ENCODE measurements around the gene TENM4.

Gene TENM4

GRCh38 chr11:79101656-79102055 lies 339.2 kb downstream of the TENM4 start:
- DNase-seq, result no peak

DNA sequence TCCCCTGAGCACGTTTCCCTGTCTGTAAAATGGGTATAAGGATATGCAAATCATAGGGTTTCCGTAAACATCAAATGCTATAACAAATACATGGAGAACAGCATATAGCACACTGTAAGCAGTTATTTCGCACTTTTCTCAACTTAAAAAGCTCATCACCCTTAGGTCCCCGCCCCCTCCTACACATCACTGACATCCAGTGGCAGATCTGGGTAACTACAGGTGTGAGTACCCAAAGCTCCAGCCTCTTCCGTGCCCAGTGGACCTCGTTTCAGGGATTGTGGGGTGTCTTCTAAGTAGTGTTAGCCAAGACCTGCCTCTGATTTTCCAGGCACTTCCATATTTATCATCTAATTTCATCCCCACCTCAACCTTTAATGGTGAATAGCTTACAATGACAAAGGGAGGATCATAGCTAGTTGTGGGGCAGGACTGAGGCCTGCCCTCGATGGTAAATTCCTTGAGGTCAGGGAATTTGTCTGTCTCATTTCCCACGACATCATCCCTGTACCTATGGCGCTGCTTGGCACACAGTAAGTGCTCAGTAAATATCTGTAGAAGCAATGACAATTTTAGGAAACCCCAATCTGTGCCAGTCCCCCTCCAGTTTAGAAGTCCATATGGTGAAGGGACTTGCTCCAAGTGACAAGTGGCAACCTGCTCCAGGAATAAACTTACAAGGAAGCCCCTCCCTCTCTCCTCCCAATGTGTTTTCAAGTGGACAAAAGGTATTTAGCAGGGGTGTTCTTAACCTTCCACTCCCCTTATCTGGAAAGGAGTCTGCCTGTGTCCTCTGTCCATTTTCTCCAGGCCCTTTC lies 340.5 kb downstream of the TENM4 start:
- peak; percentile 54 for DNase-seq

- no peak for DNase-seq
Measured at GRCh38 chr11:79098146-79098545, 342.7 kb downstream of the TENM4 start.

- no peak for DNase-seq
Measured at GRCh38 chr11:79097246-79097875, 343.5 kb downstream of the TENM4 start.

- DNase-seq, result no peak
Measured at GRCh38 chr11:79095424-79095823, 345.4 kb downstream of the TENM4 start.

GRCh38 chr11:79094616-79095015 lies 346.2 kb downstream of the TENM4 start:
- no peak for DNase-seq

GRCh38 chr11:79092791-79093353 lies 348.0 kb downstream of the TENM4 start:
- DNase-seq, result peak; percentile 36

GRCh38 chr11:79090191-79090705 lies 350.6 kb downstream of the TENM4 start:
- no peak for DNase-seq

DNA sequence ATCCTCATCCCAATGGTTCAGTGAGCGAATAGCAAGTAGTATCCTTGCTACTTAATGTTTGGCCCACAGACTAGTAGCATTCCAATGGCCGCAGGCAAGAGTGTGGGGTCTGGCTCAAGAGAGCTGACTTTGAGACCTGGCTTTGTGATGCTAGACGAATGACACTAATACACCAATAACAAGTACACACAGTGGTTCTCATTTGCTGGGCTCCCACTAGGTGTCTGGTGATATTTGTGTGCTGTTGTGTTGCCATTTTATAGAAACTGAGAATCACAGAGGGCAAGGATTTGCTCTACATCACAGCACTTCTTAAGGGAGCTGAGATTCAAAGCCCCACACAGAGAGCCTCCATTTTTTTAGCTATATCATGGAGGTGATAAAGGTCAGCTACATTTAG lies 351.2 kb downstream of the TENM4 start:
- DNase-seq, result no peak

DNA sequence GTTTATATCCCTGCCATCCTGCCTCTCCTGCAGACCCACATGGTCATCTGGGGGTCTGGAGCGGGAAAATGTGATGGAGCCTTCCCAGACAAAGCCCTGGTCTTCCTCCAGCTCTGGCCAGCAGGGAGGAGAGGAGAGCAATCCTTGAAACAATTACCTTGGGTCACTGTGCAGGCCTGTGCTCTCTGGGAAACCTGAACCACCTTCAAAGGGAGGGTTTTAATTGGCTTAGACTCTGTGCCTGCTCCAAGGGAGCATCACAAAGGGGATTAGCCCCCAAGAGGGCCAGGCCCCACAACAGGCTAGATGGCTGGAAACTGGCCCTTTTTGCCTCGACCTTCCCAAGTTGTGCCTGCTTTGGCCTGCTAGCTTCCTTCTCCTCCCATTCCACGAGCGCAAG lies 351.9 kb downstream of the TENM4 start:
- DNase-seq, result no peak

GRCh38 chr11:79087961-79088318 lies 352.9 kb downstream of the TENM4 start:
- no peak for DNase-seq

DNA sequence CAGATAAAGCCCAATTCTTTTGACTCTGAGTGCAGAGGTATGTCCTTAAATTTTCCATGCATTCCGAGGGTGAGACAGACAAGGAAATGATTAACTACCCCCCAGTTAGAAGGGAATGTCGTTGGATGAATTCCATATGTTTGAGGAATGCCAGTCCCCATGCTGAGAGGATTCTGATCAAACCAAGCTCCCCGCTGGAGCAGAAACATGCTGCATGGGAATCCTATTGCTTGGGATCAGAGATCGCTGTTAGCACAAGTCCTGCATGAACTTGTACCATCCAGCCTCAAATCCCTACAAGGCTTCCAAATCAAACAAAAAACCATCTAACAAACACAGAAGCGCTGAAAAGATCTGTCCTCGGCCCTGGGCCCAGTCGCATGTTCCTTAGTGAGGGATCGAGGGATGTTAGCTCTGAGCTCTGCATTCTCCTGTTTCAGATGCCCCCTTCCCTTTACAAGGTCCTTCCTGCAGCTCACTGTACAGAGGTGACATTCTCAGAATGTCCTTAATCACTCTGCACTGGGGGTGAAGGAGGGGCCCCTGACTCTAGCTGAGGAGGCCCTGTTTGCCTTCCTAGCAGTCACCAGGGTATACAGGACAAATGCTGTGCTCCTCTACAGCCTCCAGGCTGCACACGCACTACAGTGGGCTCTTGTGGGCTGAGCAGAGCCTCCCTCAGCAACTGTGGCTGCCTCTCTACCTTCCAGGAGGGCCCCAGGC lies 353.4 kb downstream of the TENM4 start:
- no peak for DNase-seq

GRCh38 chr11:79086056-79086455 lies 354.8 kb downstream of the TENM4 start:
- DNase-seq, result no peak

DNA sequence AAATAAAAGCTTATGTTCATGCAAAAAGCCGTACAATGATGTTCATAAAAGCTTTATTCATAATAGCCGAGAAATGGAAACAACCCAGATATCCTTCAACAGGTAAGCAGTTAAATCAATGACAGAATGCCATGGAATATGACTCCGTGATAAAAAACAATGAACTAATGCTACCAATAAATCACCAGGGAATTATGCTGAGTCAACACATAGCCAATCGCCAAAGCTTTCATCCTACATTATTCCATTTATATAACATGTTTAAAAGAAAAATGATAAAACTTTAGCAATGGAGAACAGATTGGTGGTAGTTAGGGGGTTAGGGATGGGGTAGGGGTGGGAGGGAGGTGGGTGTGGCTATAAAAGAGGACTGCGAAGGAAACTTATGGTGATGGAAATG lies 356.4 kb downstream of the TENM4 start:
- no peak for DNase-seq

DNA sequence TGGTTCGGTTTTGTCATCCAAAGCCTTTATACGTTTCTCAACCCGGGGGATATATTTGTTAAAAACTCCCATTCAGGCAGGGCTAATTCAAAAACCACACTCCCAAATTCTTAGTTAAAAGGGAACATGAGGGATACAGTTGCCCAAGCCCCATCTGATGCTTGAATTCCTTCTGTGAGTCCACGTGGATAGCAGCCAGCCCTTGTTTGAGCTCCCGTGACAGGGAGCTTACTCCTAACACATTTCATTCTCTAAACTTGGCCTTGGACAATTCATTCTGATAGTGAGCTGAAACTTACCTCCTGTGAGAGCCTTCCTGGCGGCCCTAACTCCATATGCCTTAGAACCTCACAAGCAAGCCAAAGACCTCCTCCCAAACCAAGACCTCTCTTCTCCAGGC lies 357.5 kb downstream of the TENM4 start:
- DNase-seq, result no peak

- DNase-seq, result no peak
Measured at GRCh38 chr11:79082907-79083306, 357.9 kb downstream of the TENM4 start.

- DNase-seq, result no peak
Measured at GRCh38 chr11:79082280-79082679, 358.6 kb downstream of the TENM4 start.

DNA sequence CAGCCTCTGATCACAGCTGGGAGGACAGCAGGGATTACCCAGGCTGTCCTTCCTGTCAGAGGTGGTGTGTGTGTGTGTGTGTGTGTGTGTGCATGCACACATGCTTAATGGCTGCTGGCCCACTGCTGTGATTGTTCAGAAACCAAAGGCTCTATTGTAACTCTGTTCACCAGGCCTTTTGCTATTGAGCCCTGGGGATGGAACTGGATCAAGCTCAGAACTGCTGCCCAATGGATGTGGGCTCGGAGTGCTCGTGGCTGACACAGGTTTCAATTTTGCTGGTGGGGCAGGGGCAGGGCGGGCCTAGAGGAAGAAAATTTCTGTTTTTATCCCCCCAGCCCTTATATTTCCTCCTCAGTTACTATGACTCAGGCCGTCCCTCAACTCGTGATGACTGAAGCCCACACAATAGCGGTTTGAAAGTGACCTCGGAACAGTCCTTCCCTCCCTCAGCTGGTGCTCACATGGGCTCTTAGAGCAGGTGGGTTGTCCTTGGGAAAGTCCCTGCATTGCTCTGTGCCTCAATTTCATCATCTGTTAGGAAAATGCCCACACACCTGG lies 359.3 kb downstream of the TENM4 start:
- no peak for DNase-seq

GRCh38 chr11:79080551-79080950 lies 360.3 kb downstream of the TENM4 start:
- no peak for DNase-seq

DNA sequence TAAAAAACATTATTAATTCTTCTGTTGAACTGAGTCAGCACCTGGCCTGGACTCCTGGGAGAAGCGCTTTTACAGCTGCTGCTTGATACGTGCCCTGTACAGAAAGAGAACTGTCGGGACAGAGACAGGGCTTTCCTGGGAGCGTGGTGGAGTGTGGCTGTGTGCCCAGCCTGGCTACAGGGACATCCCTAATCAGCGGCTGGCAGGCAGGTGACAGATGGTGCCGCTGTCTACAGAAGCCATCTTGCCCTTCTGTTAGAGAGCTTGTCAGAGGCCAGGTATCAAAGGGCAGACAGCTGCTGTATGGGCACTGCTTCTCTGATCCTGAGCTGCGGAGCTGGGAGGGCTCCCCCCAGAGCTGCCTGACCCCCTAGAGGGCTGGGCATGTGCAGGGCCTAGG lies 361.8 kb downstream of the TENM4 start:
- DNase-seq, result no peak

GRCh38 chr11:79078456-79078855 lies 362.4 kb downstream of the TENM4 start:
- no peak for DNase-seq

DNA sequence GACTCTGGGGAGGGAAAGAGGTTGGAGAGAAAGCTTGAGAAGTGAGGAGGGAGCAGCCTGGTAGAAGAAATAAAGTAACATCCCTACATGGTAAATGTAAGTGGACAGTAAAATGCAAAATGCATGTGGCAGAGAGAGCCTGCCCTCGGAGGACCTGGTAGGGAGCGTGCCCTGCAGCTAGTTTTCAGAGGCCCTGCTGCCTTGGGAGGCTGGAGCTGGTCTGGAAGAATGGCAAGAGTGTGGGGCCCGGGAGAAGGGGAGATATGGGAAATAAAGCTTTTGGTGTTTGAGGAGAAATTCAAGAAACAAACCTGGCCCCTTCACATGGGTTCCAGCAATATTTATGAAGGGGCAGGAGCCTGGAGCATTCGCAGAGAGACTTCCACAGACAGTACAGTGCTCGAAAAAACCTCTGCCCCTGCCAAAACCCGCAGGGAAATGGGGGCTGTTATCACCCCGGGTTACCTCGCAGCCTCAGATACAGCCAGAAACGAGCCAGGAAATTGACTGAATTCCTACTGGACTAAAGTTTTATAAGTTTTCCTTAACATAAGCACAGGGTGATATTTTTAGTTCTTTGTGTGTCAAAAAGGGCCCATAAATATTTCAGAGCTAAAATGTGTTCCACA lies 363.0 kb downstream of the TENM4 start:
- no peak for DNase-seq

All from suppressor macrophage treated with lipopolysaccharide for 4 hours (primary cell).